KMS-11 (cell line): ENCODE data around the gene NUDT16.

Experiments used
- H2AFZ ChIP-seq: fragments of 200-600 bp; sonication (generic); 2 replicates; pipeline ENCODE4 v1.6.1; 2016; ENCODE audit warnings: antibody characterized with exemption, mixed run types, low read depth
- H3K27ac ChIP-seq: fragments of 200-600 bp; sonication (generic); 2 replicates; pipeline ENCODE4 v1.6.1; 2016; ENCODE audit warnings: mild to moderate bottlenecking, mixed run types
- H3K27me3 ChIP-seq: fragments of 200-600 bp; sonication (generic); 2 replicates; pipeline ENCODE4 v1.6.1; 2017; ENCODE audit warnings: mild to moderate bottlenecking, low read depth, mixed run types, moderate library complexity; ENCODE audit not compliant: insufficient read depth
- H3K36me3 ChIP-seq: fragments of 200-600 bp; sonication (generic); 2 replicates; pipeline ENCODE4 v1.6.1; 2017; ENCODE audit warnings: mild to moderate bottlenecking, mixed run types; ENCODE audit not compliant: insufficient read depth
- H3K4me1 ChIP-seq: fragments of 200-600 bp; sonication (generic); 2 replicates; pipeline ENCODE4 v1.6.1; 2016; ENCODE audit warnings: mild to moderate bottlenecking, low read depth, mixed run types; ENCODE audit not compliant: poor library complexity, severe bottlenecking
- H3K4me2 ChIP-seq: fragments of 200-600 bp; sonication (generic); 2 replicates; pipeline ENCODE4 v1.7.0; 2016; ENCODE audit warnings: mild to moderate bottlenecking, mixed run types
- H3K4me3 ChIP-seq: fragments of 200-600 bp; sonication (generic); IDR thresholded peaks from 2 replicates; pipeline ENCODE4 v1.6.1; 2017; ENCODE audit warnings: low read depth, low read length, mixed read lengths; ENCODE audit not compliant: insufficient read depth
- H3K79me2 ChIP-seq: fragments of 200-600 bp; sonication (generic); 2 replicates; pipeline ENCODE4 v1.6.1; 2016; ENCODE audit warnings: low read depth, mixed run types; ENCODE audit not compliant: insufficient read depth
- H3K9ac ChIP-seq: fragments of 200-600 bp; sonication (generic); 2 replicates; pipeline ENCODE4 v1.6.1; 2016; ENCODE audit warnings: mild to moderate bottlenecking, mixed run types
- H4K20me1 ChIP-seq: fragments of 200-600 bp; sonication (generic); 2 replicates; pipeline ENCODE4 v1.6.1; 2016; ENCODE audit warnings: mild to moderate bottlenecking, mixed run types; ENCODE audit not compliant: insufficient read depth
- TF ChIP-seq, protein P1 (sequence below): fragments of 200-600 bp; sonication (generic); conservative IDR thresholded peaks from 2 replicates; pipeline ENCODE4 v1.6.1; 2017; ENCODE audit warnings: low read depth, mild to moderate bottlenecking, antibody characterized with exemption, low read length, moderate library complexity, mixed read lengths

NUDT16 gene

GRCh38 chr3:131396170-131396569 is 14.6 kb downstream of the NUDT16 start:
- no peaks in the 10 kb centered on the region for H3K36me3 ChIP-seq
- no peak overlapping the region for H2AFZ ChIP-seq
- H3K27ac ChIP-seq, result no peak overlapping the region
- no peaks in the 10 kb centered on the region for H4K20me1 ChIP-seq
- no peak overlapping the region for H3K4me2 ChIP-seq
- no peaks in the 10 kb centered on the region for H3K4me1 ChIP-seq
- TF ChIP-seq, protein P1, sequence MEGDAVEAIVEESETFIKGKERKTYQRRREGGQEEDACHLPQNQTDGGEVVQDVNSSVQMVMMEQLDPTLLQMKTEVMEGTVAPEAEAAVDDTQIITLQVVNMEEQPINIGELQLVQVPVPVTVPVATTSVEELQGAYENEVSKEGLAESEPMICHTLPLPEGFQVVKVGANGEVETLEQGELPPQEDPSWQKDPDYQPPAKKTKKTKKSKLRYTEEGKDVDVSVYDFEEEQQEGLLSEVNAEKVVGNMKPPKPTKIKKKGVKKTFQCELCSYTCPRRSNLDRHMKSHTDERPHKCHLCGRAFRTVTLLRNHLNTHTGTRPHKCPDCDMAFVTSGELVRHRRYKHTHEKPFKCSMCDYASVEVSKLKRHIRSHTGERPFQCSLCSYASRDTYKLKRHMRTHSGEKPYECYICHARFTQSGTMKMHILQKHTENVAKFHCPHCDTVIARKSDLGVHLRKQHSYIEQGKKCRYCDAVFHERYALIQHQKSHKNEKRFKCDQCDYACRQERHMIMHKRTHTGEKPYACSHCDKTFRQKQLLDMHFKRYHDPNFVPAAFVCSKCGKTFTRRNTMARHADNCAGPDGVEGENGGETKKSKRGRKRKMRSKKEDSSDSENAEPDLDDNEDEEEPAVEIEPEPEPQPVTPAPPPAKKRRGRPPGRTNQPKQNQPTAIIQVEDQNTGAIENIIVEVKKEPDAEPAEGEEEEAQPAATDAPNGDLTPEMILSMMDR, result no peak
- H3K27me3 ChIP-seq, result no peaks in the 10 kb centered on the region
- H3K4me3 ChIP-seq, result no peak overlapping the region
- no peaks in the 10 kb centered on the region for H3K79me2 ChIP-seq
- H3K9ac ChIP-seq, result no peak overlapping the region

- Histone ChIP-seq H3K4me2 (no peak overlapping the region), H4K20me1 (no peaks in the 10 kb centered on the region), H3K27ac (no peak overlapping the region), H3K9ac (no peak overlapping the region), H3K4me1 (no peaks in the 10 kb centered on the region), H3K79me2 (no peaks in the 10 kb centered on the region), H3K36me3 (no peaks in the 10 kb centered on the region), H3K4me3 (no peak overlapping the region), H2AFZ (no peak overlapping the region), H3K27me3 (no peaks in the 10 kb centered on the region)
- TF ChIP-seq, protein P1, result no peak
These were observed 16.3 kb downstream of the NUDT16 start for GRCh38 chr3:131397889-131398288.

GRCh38 chr3:131401978-131402377 is 20.4 kb downstream of the NUDT16 start:
- H2AFZ ChIP-seq, result no peak overlapping the region
- no peaks in the 10 kb centered on the region for H3K36me3 ChIP-seq
- no peaks in the 10 kb centered on the region for H4K20me1 ChIP-seq
- no peak overlapping the region for H3K4me3 ChIP-seq
- H3K9ac ChIP-seq, result no peak overlapping the region
- H3K27me3 ChIP-seq, result no peaks in the 10 kb centered on the region
- H3K4me1 ChIP-seq, result no peaks in the 10 kb centered on the region
- TF ChIP-seq, protein P1, result no peak
- no peak overlapping the region for H3K27ac ChIP-seq
- no peak overlapping the region for H3K4me2 ChIP-seq
- H3K79me2 ChIP-seq, result no peaks in the 10 kb centered on the region

- Histone ChIP-seq H3K27me3 (no peaks in the 10 kb centered on the region), H4K20me1 (no peaks in the 10 kb centered on the region), H3K9ac (no peak overlapping the region), H3K4me3 (no peak overlapping the region), H3K4me2 (no peak overlapping the region), H3K4me1 (no peaks in the 10 kb centered on the region), H3K27ac (no peak overlapping the region), H3K36me3 (no peaks in the 10 kb centered on the region), H3K79me2 (no peaks in the 10 kb centered on the region), H2AFZ (no peak overlapping the region)
- TF ChIP-seq, protein P1, result no peak
These were observed 20.9 kb downstream of the NUDT16 start for GRCh38 chr3:131402391-131403039.
